Vagina (tissue), 2 donors: ENCODE results near the gene DIP2B.

Experiments
- CTCF ChIP-seq, 3 experiments: fragments of 450-650 bp in 2 of 3; fragments of 200-600 bp in 1 of 3; sonication (generic) in 1 of 3; IDR thresholded peaks; one replicate each; pipeline ENCODE4 v1.5.1; 2017 to 2019; ENCODE audit warnings: antibody characterized with exemption in 3 of 3, mild to moderate bottlenecking in 2 of 3, moderate library complexity in 2 of 3
- POLR2A ChIP-seq, 2 donors: fragments of 450-650 bp; IDR thresholded peaks; one replicate each; pipeline ENCODE4 v1.6.1; 2017; ENCODE audit warnings: antibody characterized with exemption in 2 of 2, mild to moderate bottlenecking in 2 of 2, moderate library complexity in 2 of 2
- POLR2AphosphoS5 ChIP-seq, 2 donors: sonication (generic); formaldehyde crosslinking; IDR thresholded peaks; one replicate each; pipeline ENCODE4 v1.9.0; 2017; ENCODE audit warnings: antibody characterized with exemption in 2 of 2, mild to moderate bottlenecking in 2 of 2, low read depth in 1 of 2; ENCODE audit not compliant: insufficient read depth in 1 of 2

- TF ChIP-seq CTCF (IDR thresholded peaks at IDR 0.05) = no peak
- TF ChIP-seq POLR2A (IDR thresholded peaks at IDR 0.05) = no peak
- TF ChIP-seq POLR2AphosphoS5 (IDR thresholded peaks at IDR 0.05; ENCODE audit: insufficient read depth in 1 of 2, low read depth in 1 of 2) = no peak
Measured at GRCh38 chr12:50545786-50546185, 41.0 kb downstream of the DIP2B start.
